Upper lobe of right lung (tissue), 1 donor: ENCODE results near the gene NRSN2. TPM values are rescaled to one million over a fixed set of nuclear protein-coding genes. Genes with fewer than 3 reads are reported as not detected.

Experiments used
- ATAC-seq: fragments of 200-7000 bp; cut with Tn5 transposase; one replicate; pipeline ENCODE4 v1.9.1; 2020; ENCODE audit warnings: mild to moderate bottlenecking, moderate library complexity
- DNase-seq: peaks from one replicate; pipeline ENCODE4 v3.0.0-alpha.2; 2020
- H3K27ac ChIP-seq: fragments of 200-600 bp; one replicate; pipeline ENCODE4 v1.8.0; 2022
- H3K27me3 ChIP-seq: fragments of 200-600 bp; one replicate; pipeline ENCODE4 v1.8.0; 2022; ENCODE audit warnings: mild to moderate bottlenecking
- H3K36me3 ChIP-seq: fragments of 200-600 bp; one replicate; pipeline ENCODE4 v1.8.0; 2022
- H3K4me1 ChIP-seq: fragments of 200-600 bp; one replicate; pipeline ENCODE4 v1.8.0; 2022
- H3K4me3 ChIP-seq: fragments of 200-600 bp; one replicate; pipeline ENCODE4 v1.8.0; 2022; ENCODE audit warnings: mild to moderate bottlenecking
- H3K9me3 ChIP-seq: fragments of 200-600 bp; one replicate; pipeline ENCODE4 v1.8.0; 2022
- intact Hi-C: fragments of 100-400 bp; cut with DNase I; formaldehyde crosslinking; loops from one replicate; pipeline ENCODE4 v1.11.0; 2022
- total RNA-seq: library from RNA; stranded (reverse); fragmentation: NEBNext Ultra II Directional; extraction: Animal tissue kit (Norgen Biotek cat#: 25700); gene quantifications from one replicate; pipeline ENCODE4 v1.2.1, GENCODE V29; 2021
- TF ChIP-seq, protein P1 (sequence below): fragments of 200-600 bp; IDR thresholded peaks from one replicate; pipeline ENCODE4 v1.8.0; 2022; ENCODE audit warnings: antibody characterized with exemption
- donor health status: DM: no; HTN: yes; CAD: no; lungs with severe emphysema.

NRSN2 gene
- total RNA-seq, 1 donor from 2014 or later = 19.9 TPM

DNA sequence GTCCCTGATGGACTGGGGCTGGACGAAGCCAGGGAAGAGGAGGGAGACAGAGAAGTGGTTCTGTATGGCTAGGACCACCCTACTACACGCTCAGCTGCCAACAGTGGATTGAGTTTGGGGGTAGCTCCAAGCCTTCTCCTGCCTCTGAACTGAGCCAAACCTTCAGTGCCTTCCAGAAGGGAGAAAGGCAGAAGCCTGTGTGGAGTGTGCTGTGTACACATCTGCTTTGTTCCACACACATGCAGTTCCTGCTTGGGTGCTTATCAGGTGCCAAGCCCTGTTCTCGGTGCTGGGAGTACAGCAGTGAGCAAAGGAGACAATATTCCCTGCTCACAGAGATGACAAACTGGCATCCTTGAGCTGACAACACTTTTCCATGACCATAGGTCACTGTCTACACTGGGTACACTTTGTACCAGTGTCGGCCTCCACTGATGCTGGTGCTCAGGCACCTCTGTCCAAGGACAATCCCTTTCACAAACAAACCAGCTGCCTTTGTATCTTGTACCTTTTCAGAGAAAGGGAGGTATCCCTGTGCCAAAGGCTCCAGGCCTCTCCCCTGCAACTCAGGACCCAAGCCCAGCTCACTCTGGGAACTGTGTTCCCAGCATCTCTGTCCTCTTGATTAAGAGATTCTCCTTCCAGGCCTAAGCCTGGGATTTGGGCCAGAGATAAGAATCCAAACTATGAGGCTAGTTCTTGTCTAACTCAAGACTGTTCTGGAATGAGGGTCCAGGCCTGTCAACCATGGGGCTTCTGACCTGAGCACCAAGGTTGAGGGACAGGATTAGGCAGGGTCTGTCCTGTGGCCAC, 49.9 kb downstream of the NRSN2 start:
- no peaks in the 10 kb centered on the region for H3K4me1 ChIP-seq
- intact Hi-C loops = no loop called here
- H3K9me3 ChIP-seq = no peaks in the 10 kb centered on the region
- H3K36me3 ChIP-seq = peaks cover 58% of the 10 kb centered on the region
- no peak overlapping the region for H3K4me3 ChIP-seq
- TF ChIP-seq, protein P1, sequence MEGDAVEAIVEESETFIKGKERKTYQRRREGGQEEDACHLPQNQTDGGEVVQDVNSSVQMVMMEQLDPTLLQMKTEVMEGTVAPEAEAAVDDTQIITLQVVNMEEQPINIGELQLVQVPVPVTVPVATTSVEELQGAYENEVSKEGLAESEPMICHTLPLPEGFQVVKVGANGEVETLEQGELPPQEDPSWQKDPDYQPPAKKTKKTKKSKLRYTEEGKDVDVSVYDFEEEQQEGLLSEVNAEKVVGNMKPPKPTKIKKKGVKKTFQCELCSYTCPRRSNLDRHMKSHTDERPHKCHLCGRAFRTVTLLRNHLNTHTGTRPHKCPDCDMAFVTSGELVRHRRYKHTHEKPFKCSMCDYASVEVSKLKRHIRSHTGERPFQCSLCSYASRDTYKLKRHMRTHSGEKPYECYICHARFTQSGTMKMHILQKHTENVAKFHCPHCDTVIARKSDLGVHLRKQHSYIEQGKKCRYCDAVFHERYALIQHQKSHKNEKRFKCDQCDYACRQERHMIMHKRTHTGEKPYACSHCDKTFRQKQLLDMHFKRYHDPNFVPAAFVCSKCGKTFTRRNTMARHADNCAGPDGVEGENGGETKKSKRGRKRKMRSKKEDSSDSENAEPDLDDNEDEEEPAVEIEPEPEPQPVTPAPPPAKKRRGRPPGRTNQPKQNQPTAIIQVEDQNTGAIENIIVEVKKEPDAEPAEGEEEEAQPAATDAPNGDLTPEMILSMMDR = no peak
- no peak for DNase-seq
- H3K27me3 ChIP-seq = no peaks in the 10 kb centered on the region
- no peak overlapping the region for H3K27ac ChIP-seq
- ATAC-seq = no peak

DNA sequence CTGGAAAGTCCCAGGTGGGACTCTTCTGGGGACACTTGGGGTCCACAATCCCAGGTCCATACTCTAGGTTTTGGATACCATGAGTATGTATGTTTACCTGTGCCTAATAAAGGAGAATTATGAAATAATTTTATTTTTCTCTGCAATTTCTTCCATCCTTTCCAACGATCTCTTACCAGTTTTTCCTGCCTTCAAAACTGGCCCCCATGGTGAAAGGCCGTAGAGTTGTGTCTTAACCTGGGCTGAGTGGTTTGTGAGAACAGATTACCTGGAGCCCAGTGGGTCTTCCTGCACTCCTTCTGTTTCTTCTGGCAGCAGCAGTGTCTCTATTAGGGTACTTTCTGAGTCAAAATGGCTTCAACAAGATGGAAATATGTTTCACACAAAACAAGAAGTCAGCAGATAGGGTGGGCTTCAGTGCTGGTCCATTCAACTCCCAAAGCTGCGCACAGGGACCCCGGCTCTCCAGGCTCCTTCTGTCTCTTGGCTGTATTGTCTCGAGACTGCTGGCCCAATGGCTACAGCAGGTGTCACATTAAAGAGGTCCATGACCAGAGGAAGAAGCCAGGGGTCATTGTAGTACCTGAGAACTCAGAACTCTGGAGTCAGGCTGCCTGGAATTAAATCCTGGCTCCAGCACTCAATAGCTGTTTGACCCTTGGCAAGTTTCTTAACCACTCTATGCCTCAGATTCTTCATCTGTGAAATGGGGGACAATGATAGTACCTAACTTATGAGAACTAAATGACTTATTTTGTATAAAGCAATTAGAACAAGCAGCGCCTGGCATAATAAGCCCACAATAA, 50.7 kb downstream of the NRSN2 start:
- Histone ChIP-seq H3K4me3 (no peak overlapping the region), H3K36me3 (peaks cover 50% of the 10 kb centered on the region), H3K27ac (no peak overlapping the region), H3K9me3 (no peaks in the 10 kb centered on the region), H3K4me1 (no peaks in the 10 kb centered on the region), H3K27me3 (no peaks in the 10 kb centered on the region)
- DNase-seq (no peak), ATAC-seq (no peak)
- intact Hi-C loops = no loop called here
- TF ChIP-seq, protein P1 = no peak

DNA sequence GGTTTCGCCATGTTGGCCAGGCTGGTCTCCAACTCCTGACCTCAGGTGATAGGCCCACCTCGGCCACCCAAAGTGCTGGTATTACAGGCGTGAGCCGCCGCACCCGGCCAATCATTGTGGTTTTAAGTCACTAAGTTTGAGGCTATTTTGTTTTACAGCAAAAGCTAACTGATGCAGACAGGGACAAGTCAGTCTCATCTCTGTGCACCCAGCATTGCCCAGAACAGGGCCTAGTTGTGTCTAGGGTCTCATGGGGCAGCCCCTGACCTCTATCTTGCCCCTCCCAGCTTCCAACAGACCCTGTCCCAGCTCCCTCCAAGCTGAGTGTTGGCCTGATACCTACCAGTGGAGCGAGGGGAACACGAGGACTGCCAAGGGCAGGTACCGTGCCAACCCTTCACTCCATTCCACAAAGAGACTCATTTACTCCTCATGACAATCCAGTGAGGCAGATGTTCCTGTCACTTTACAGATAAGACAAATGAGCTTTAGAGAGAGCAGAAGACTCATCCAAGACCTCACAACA, 52.3 kb downstream of the NRSN2 start:
- intact Hi-C loops = no loop called here
- no peak for ATAC-seq
- no peaks in the 10 kb centered on the region for H3K27me3 ChIP-seq
- TF ChIP-seq, protein P1 = no peak
- no peak overlapping the region for H3K4me3 ChIP-seq
- H3K36me3 ChIP-seq = peaks cover 34% of the 10 kb centered on the region
- no peak for DNase-seq
- H3K9me3 ChIP-seq = no peaks in the 10 kb centered on the region
- H3K4me1 ChIP-seq = no peaks in the 10 kb centered on the region
- H3K27ac ChIP-seq = no peak overlapping the region

DNA sequence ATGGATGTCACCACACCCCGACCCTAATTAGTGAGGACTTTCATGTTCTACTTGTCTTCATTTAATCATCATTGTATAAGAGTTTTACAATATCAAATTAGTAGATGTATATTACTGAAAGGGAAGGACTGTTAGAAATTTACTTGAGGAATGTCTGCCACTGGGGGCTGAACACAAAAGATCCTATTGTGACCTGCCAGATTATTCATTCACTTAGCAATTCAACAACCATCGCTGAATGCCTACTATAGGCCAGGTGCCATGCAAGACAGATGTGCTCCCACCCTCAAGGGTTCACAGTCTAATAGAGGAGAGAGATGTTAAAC, 53.2 kb downstream of the NRSN2 start:
- TF ChIP-seq, protein P1 = no peak
- intact Hi-C loops = no loop called here
- Histone ChIP-seq H3K9me3 (no peaks in the 10 kb centered on the region), H3K4me3 (no peak overlapping the region), H3K4me1 (no peaks in the 10 kb centered on the region), H3K36me3 (peaks cover 27% of the 10 kb centered on the region), H3K27me3 (no peaks in the 10 kb centered on the region), H3K27ac (no peak overlapping the region)
- ATAC-seq = no peak
- no peak for DNase-seq

DNA sequence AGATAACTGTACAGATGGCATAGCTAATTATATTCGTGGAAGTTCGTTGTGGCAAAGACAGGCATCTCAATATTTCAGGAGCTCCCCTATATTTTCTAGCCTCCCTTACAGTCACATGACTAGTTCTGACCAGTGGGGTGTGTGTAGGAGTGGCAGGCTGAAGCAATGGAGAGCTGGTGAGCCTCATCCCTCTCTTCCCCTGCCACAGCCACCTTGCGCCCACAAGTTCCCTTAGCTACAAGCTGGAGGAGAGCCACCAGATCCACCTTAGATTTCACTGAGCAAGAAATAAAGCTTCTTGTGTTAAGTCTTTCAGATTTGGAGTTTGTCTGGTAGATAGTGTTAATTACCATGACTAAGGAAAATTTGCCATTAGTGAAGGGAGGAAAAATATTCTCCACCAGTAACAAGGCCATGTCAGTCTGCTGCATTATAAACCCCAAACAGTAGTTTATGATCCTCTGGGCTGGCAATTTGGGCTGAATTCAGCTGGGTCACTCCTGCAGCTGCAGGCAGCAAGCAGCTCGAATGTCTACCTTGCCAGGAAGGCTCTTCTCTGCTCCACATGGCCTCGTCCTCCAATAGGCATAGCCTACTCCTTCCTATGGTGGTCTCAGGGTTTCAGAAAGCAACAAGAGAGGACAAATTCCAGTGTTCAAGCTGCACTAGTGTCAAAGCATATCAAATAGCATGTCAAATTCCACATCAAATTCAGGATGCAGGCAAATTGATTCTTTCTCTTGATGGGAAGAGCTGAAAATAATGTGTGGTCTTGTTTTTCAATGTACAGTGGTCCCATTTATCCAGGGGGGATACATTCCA, 53.8 kb downstream of the NRSN2 start:
- no peak for DNase-seq
- peaks cover 21% of the 10 kb centered on the region for H3K36me3 ChIP-seq
- H3K27me3 ChIP-seq = no peaks in the 10 kb centered on the region
- no peaks in the 10 kb centered on the region for H3K4me1 ChIP-seq
- H3K27ac ChIP-seq = no peak overlapping the region
- intact Hi-C loops = no loop called here
- ATAC-seq = peak; percentile 51
- H3K9me3 ChIP-seq = no peaks in the 10 kb centered on the region
- TF ChIP-seq, protein P1 = no peak
- H3K4me3 ChIP-seq = no peak overlapping the region
